Gastroesophageal sphincter (tissue), 4 donors: ENCODE measurements around the gene IDUA. TPM values are rescaled to one million over a fixed set of nuclear protein-coding genes. Genes with fewer than 3 reads are reported as not detected.
A peak's percentile ranks its signal among the peaks of the same experiment; 100 is the strongest.

Experiments used
- ATAC-seq: fragments of 150-250 bp; one replicate; pipeline ENCODE4 v1.9.1; 2016; ENCODE audit warnings: mild to moderate bottlenecking, moderate library complexity
- H3K27ac ChIP-seq, 4 donors: fragments of 200-600 bp; sonication (generic) in 3 of 4; 1 replicate in 3 of 4; 2 replicates in 1 of 4; pipeline ENCODE4 v1.5.1; 2016 to 2019
- H3K27me3 ChIP-seq: fragments of 200-600 bp; sonication (generic); one replicate; pipeline ENCODE4 v1.5.1; 2019
- H3K36me3 ChIP-seq, 2 donors: fragments of 200-600 bp; sonication (generic); one replicate each; pipeline ENCODE4 v1.5.1; 2019; ENCODE audit warnings: control low read depth in 1 of 2
- H3K4me1 ChIP-seq, 3 donors: fragments of 200-600 bp; sonication (generic); 1 replicate in 2 of 3; 2 replicates in 1 of 3; pipeline ENCODE4 v1.5.1; 2016 to 2019; ENCODE audit warnings: control low read depth in 2 of 3
- H3K4me3 ChIP-seq, 2 donors: fragments of 200-600 bp; sonication (generic); one replicate each; pipeline ENCODE4 v1.5.1; 2019; ENCODE audit warnings: mild to moderate bottlenecking in 1 of 2, moderate library complexity in 1 of 2
- H3K9me3 ChIP-seq, 3 donors: fragments of 200-600 bp; sonication (generic); one replicate each; pipeline ENCODE4 v1.5.1; 2017 to 2019; ENCODE audit warnings: control low read depth in 2 of 3
- EP300 ChIP-seq: sonication (generic); formaldehyde crosslinking; IDR thresholded peaks from one replicate; pipeline ENCODE4 v1.6.1; 2017; ENCODE audit warnings: antibody characterized with exemption, mild to moderate bottlenecking
- POLR2A ChIP-seq, 2 donors: fragments of 450-650 bp; IDR thresholded peaks; one replicate each; pipeline ENCODE4 v1.6.1; 2017; ENCODE audit warnings: antibody characterized with exemption in 2 of 2, mild to moderate bottlenecking in 2 of 2, moderate library complexity in 1 of 2
- POLR2AphosphoS5 ChIP-seq: sonication (generic); formaldehyde crosslinking; IDR thresholded peaks from one replicate; pipeline ENCODE4 v1.6.1; 2017; ENCODE audit warnings: antibody characterized with exemption
- WGBS, 2 donors: methylation state at CpG; one replicate each; pipeline ENCODE4 v1.1.5; 2018; ENCODE audit warnings: low coverage in 1 of 2; 5-methylcytosine and 5-hydroxymethylcytosine counted together
- total RNA-seq, 4 donors: library from RNA; depleted of rRNA; stranded (reverse); fragments of >200 nt; gene quantifications; one replicate each; pipeline ENCODE4 v1.1.0, GENCODE V29; 2016
- TF ChIP-seq, protein P1 (sequence below), 4 experiments: fragments of 200-600 bp in 2 of 4; fragments of 450-650 bp in 2 of 4; sonication (generic) in 1 of 4; IDR thresholded peaks; one replicate each; pipeline ENCODE4 v1.5.1; 2017 to 2019; ENCODE audit warnings: antibody characterized with exemption in 4 of 4, mild to moderate bottlenecking in 2 of 4, moderate library complexity in 2 of 4

Gene IDUA
- total RNA-seq, 4 donors from 2014 or later, result 4.6 to 15.1 (median 12.2) TPM

DNA sequence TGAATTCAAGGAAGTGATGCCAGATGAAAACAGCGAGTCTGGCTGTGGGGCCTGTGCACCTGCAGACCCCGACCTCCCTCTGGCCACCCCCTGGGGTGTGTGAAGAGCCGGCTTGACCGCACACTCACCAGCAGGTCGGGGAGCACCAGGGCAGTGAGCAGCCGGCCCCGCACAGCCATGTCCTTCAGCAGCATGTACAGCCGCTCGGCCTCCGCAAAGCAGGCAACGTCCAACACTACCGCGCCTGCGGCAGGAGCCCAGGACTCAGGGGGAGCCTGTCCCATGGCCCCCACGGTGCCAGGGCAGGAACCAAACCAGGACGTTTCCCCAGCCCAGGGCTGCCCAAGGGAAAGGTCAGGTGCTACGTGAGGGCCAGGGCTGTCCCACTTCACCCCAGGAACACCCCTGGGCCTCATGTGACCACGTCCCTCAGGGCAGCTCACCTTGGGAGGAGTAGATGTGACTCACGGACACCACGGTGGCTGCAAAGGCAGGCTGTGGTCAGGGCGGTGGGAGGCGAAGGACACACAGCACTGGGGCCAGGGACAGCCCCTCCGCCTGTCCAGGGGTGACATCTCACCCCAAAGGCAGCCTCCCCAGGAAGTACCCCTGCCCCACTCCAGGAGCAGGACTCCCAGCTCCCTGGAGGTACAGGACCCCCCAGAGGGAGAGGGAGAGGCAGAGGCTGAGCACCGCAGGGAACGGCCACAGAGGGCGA lies 21.6 kb upstream of the IDUA start:
- Histone ChIP-seq H3K4me3 (no peak overlapping the region), H3K27me3 (peaks cover 16% of the 10 kb centered on the region), H3K36me3 (peaks cover 0 to 72% of the 10 kb centered on the region in 2 donors), H3K27ac (no peak overlapping the region), H3K9me3 (no peaks in the 10 kb centered on the region), H3K4me1 (peaks cover 0 to 16% (median 0%) of the 10 kb centered on the region in 3 donors)
- no CpG with 5 or more reads among the region's 26 CpGs for WGBS, 2 donors
- TF ChIP-seq, protein P1, sequence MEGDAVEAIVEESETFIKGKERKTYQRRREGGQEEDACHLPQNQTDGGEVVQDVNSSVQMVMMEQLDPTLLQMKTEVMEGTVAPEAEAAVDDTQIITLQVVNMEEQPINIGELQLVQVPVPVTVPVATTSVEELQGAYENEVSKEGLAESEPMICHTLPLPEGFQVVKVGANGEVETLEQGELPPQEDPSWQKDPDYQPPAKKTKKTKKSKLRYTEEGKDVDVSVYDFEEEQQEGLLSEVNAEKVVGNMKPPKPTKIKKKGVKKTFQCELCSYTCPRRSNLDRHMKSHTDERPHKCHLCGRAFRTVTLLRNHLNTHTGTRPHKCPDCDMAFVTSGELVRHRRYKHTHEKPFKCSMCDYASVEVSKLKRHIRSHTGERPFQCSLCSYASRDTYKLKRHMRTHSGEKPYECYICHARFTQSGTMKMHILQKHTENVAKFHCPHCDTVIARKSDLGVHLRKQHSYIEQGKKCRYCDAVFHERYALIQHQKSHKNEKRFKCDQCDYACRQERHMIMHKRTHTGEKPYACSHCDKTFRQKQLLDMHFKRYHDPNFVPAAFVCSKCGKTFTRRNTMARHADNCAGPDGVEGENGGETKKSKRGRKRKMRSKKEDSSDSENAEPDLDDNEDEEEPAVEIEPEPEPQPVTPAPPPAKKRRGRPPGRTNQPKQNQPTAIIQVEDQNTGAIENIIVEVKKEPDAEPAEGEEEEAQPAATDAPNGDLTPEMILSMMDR (IDR thresholded peaks at IDR 0.05), result no peak
- TF ChIP-seq POLR2AphosphoS5 (no peak), EP300 (no peak), POLR2A (IDR thresholded peaks at IDR 0.05) (no peak)
- no peak for ATAC-seq

DNA sequence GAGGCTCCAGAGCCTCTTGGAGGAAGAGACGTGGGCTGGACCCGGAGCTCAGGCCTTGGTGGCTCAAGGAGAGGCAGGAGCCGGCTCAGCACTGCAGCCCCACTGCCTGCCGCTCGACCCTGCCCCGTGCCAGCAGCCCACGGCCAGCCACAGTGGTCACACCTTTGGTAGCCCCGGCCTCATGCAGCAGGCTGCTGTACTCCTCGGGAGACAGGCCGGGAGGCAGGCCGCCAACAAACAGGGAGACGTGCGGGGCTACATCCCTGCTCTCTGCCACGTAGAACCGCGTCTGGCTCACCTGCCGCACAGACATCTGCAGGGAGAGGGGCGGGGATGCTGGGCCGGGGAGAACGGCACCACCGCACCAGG lies 21.1 kb upstream of the IDUA start:
- H3K9me3 ChIP-seq, result no peaks in the 10 kb centered on the region
- ATAC-seq, result no peak
- H3K36me3 ChIP-seq, result peaks cover 0 to 67% of the 10 kb centered on the region in 2 donors
- TF ChIP-seq, protein P1 (IDR thresholded peaks at IDR 0.05), result no peak
- TF ChIP-seq POLR2A (IDR thresholded peaks at IDR 0.05), result no peak
- TF ChIP-seq POLR2AphosphoS5, result no peak
- no peak for TF ChIP-seq EP300
- H3K4me3 ChIP-seq, result no peak overlapping the region
- H3K27ac ChIP-seq, result no peak overlapping the region
- H3K27me3 ChIP-seq, result peaks cover 16% of the 10 kb centered on the region
- H3K4me1 ChIP-seq, result peaks cover 0 to 21% (median 0%) of the 10 kb centered on the region in 3 donors
- WGBS, 2 donors, result 90% methylated on average over 2 of the region's 21 CpGs; no CpG with 5 or more reads in 1 of the 2 donors

DNA sequence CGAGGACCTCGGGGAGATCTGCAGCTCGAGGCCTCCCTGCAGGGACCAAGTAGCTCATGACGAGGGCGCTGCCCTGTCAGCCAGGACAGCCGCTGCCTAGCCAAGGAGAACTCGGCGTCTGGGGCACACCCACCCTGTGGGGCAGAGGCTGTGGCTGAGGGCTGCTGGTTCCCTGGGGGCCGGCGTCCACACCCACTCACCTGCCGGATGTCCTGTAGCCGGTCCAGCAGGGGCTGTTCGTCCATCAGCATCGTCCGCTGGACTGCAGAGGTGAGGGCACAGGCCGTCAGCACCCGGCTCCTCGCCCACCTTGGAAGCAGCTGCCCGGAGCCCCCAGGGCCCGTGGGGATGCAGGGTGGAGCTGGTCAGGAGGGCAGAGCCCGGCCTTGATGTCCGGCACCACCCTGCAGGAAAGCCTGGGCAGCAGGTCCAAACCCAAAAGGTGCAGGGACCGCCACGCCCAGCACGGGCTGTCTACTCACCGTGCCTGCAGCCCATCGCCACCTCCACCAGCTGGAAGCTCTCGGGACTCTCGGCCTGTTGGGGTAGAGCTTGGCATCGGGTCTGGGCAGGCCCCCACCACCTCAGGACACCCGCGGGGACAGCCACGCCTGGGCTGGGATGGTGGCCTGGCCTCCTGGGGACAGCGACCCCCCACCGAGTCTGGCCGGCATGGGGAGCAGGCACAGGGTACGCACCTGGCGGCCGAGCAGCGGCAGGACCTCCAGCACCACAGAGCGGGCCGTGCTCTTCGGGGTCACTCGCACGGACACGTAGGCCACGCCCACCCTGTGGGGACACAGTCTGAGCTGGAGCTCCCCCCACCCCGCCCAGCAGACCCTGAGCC lies 20.4 kb upstream of the IDUA start:
- no peaks in the 10 kb centered on the region for H3K9me3 ChIP-seq
- H3K36me3 ChIP-seq, result peaks cover 0 to 59% of the 10 kb centered on the region in 2 donors
- H3K27ac ChIP-seq, result no peak overlapping the region
- peaks cover 0 to 29% (median 2%) of the 10 kb centered on the region in 3 donors for H3K4me1 ChIP-seq
- peaks cover 16% of the 10 kb centered on the region for H3K27me3 ChIP-seq
- no peak for ATAC-seq
- H3K4me3 ChIP-seq, result no peak overlapping the region
- no CpG with 5 or more reads among the region's 48 CpGs for WGBS, 2 donors
- TF ChIP-seq, protein P1 (IDR thresholded peaks at IDR 0.05), result no peak
- no peak for TF ChIP-seq POLR2A (IDR thresholded peaks at IDR 0.05)

DNA sequence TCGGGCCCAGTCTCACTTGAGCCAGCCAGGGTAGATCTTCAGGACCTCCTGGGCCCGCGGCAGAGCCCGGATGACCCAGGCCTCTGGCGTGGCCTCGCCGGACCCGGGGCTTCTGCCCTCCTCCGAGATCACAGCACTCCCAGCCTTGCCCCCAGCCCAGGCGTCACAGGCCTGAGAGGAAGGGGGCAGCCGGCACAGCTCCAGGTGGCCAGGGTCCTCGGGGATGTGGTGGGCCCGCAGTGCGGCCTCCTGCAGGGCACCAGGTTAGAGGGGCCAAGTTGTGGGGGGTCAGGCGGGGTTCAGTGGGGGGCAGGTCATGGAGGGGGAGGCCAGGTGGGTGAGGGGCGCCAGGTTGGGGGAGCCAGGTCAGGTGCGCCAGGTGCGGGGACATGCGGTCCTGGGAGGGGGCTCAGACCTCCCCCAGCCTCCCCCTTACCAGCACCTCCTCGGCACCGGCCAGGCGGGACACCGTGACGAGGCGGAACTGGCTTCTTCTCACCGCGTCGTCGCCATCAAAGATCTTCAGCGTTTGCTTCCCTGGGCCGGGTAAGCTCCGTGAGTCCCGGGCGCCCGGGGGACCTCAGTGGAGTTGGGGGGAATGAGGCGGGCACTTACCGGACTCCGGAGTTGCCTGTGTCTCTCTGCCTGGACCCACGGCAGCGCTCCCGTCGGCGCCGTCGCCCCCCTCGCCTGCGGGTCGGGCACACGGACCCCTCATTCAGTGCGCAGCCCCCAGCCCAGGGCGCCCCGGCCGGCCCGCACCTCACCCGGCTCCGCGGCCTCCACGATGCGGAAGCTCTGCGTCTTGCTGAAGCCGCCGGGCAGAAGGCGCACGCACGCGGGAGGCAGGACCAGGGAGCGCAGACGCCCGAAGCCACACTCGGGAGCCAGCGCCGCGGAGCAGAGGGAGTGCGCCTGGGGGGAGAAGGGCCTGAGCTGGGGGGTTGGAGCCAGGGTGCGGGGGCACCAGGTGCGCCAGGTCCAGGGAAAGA lies 19.4 kb upstream of the IDUA start:
- Histone ChIP-seq H3K9me3 (no peaks in the 10 kb centered on the region), H3K27ac (no peak overlapping the region), H3K4me3 (peak overlapping the region in 1 of 2 donors; percentile 16), H3K27me3 (peaks cover 16% of the 10 kb centered on the region), H3K36me3 (peaks cover 0 to 50% of the 10 kb centered on the region in 2 donors), H3K4me1 (peaks cover 3 to 38% (median 11%) of the 10 kb centered on the region in 3 donors)
- ATAC-seq, result no peak
- WGBS, 2 donors, result 17% methylated on average over 1 of the region's 76 CpGs; no CpG with 5 or more reads in 1 of the 2 donors
- no peak for TF ChIP-seq POLR2A (IDR thresholded peaks at IDR 0.05)

DNA sequence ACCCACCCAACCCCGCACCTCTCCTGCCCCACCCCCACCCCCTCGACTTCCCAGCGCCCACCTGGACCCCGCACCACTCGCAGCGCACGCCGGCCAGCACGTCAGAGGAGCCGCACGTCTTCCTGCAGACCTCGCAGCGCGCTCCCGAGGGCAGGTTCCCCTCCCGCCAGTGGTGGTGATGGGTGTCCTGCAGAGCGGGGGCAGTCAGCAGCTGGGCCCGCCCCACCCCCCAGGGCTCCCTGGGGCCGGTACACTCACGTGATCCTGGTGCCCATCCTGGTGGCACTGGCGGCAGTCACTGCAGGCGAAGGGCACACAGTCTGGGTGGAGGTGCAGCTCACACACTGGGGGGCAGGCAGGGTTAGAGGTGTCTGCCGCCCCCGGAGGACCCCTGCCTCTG lies 18.6 kb upstream of the IDUA start:
- TF ChIP-seq, protein P1 (IDR thresholded peaks at IDR 0.05), result no peak
- TF ChIP-seq EP300 (no peak), POLR2A (IDR thresholded peaks at IDR 0.05) (no peak), POLR2AphosphoS5 (no peak)
- no peak for ATAC-seq
- peaks cover 16% of the 10 kb centered on the region for H3K27me3 ChIP-seq
- peaks cover 0 to 42% of the 10 kb centered on the region in 2 donors for H3K36me3 ChIP-seq
- H3K4me3 ChIP-seq, result peak overlapping the region in 1 of 2 donors; percentile 16
- no peak overlapping the region for H3K27ac ChIP-seq
- H3K9me3 ChIP-seq, result no peaks in the 10 kb centered on the region
- peaks cover 6 to 44% (median 14%) of the 10 kb centered on the region in 3 donors for H3K4me1 ChIP-seq
- no CpG with 5 or more reads among the region's 24 CpGs for WGBS, 2 donors
